HEK293 (cell line): Measurements from ENCODE around the gene TIMP2.

Experiments used
- CTCF ChIA-PET: fragments of 350-600 bp; formaldehyde crosslinking; extraction: SDS; loops from one replicate; lab custom pipeline; 2021; ENCODE audit warnings: antibody characterized with exemption; lab: Yijun Ruan, JAX
- POLR2A ChIA-PET: fragments of 300-600 bp; formaldehyde crosslinking; extraction: SDS; loops from one replicate; lab custom pipeline; 2020; ENCODE audit warnings: antibody characterized with exemption, inconsistent platforms; lab: Yijun Ruan, JAX
- H3K27ac ChIP-seq: fragments of 200-500 bp; sonication (Bioruptor generic); 2 replicates; pipeline ENCODE4 v1.5.1; 2014; ENCODE audit warnings: low read depth, low read length, control low read depth, inconsistent platforms; ENCODE audit errors: extremely low read depth
- H3K36me3 ChIP-seq, 2 experiments: fragments of 200-500 bp in 1 of 2; sonication (Bioruptor generic) in 1 of 2; 1 replicate in 1 of 2; 2 replicates in 1 of 2; pipeline ENCODE4 v1.5.1; 2014 to 2017; ENCODE audit warnings: inconsistent platforms in 2 of 2, low read length in 2 of 2; ENCODE audit not compliant: control insufficient read depth in 2 of 2, insufficient read depth in 1 of 2
- H3K4me1 ChIP-seq: fragments of 200-500 bp; sonication (Bioruptor generic); 2 replicates; pipeline ENCODE4 v1.5.1; 2014; ENCODE audit warnings: mild to moderate bottlenecking, low read length, inconsistent platforms; ENCODE audit not compliant: control insufficient read depth, insufficient read depth
- H3K4me3 ChIP-seq: 2 replicates; pipeline ENCODE4 v1.5.1; 2011; ENCODE audit warnings: low read depth, mild to moderate bottlenecking, control low read depth, low read length, moderate library complexity
- H3K9me3 ChIP-seq: fragments of 200-500 bp; sonication (Bioruptor generic); 2 replicates; pipeline ENCODE4 v1.5.1; 2014; ENCODE audit warnings: low read depth, low read length, inconsistent platforms; ENCODE audit not compliant: control insufficient read depth, insufficient read depth
- BCL11A ChIP-seq: fragments of 450-650 bp; formaldehyde crosslinking; IDR thresholded peaks from 2 replicates; pipeline ENCODE4 v1.5.1; 2016; ENCODE audit warnings: low read depth, missing biosample characterization, missing genetic modification characterization
- EGR2 ChIP-seq: fragments of 450-650 bp; formaldehyde crosslinking; IDR thresholded peaks from 2 replicates; pipeline ENCODE4 v1.5.1; 2016; ENCODE audit warnings: low read depth, missing biosample characterization, missing genetic modification characterization
- GLI2 ChIP-seq: fragments of 450-650 bp; formaldehyde crosslinking; IDR thresholded peaks from 2 replicates; pipeline ENCODE4; 2017; ENCODE audit warnings: missing biosample characterization, missing genetic modification characterization, low read depth, borderline replicate concordance
- HOXA7 ChIP-seq: sonication (generic); formaldehyde crosslinking; IDR thresholded peaks from 2 replicates; pipeline ENCODE4 v1.8.1; 2022; ENCODE audit warnings: missing genetic modification reagents, borderline replicate concordance
- IKZF3 ChIP-seq: fragments of 450-650 bp; IDR thresholded peaks from 2 replicates; pipeline ENCODE4 v1.5.0; 2018; ENCODE audit warnings: missing biosample characterization, mild to moderate bottlenecking, missing genetic modification characterization, moderate library complexity
- YY1 ChIP-seq: fragments of 450-650 bp; formaldehyde crosslinking; IDR thresholded peaks from 2 replicates; pipeline ENCODE4 v1.5.1; 2018; ENCODE audit warnings: missing biosample characterization, missing genetic modification characterization
- ZBTB17 ChIP-seq: fragments of 450-650 bp; formaldehyde crosslinking; IDR thresholded peaks from 2 replicates; pipeline ENCODE4 v1.5.1; 2016; ENCODE audit warnings: missing biosample characterization, missing genetic modification characterization
- ZBTB20 ChIP-seq: fragments of 450-650 bp; formaldehyde crosslinking; IDR thresholded peaks from 2 replicates; pipeline ENCODE4 v1.5.1; 2016; ENCODE audit warnings: missing biosample characterization, missing genetic modification characterization
- ZNF112 ChIP-seq: fragments of 450-650 bp; formaldehyde crosslinking; IDR thresholded peaks from 2 replicates; pipeline ENCODE4 v1.5.0; 2017; ENCODE audit warnings: missing biosample characterization, missing genetic modification characterization
- ZNF133 ChIP-seq: fragments of 450-650 bp; formaldehyde crosslinking; IDR thresholded peaks from 2 replicates; pipeline ENCODE4 v1.5.1; 2016; ENCODE audit warnings: missing biosample characterization, missing genetic modification characterization
- ZNF140 ChIP-seq: fragments of 450-650 bp; formaldehyde crosslinking; IDR thresholded peaks from 2 replicates; pipeline ENCODE4 v1.5.1; 2016; ENCODE audit warnings: missing biosample characterization, missing genetic modification characterization
- ZNF148 ChIP-seq: fragments of 450-650 bp; formaldehyde crosslinking; IDR thresholded peaks from 2 replicates; pipeline ENCODE4 v1.5.0; 2017; ENCODE audit warnings: missing biosample characterization, missing genetic modification characterization, borderline replicate concordance
- ZNF169 ChIP-seq: fragments of 450-650 bp; formaldehyde crosslinking; IDR thresholded peaks from 2 replicates; pipeline ENCODE4 v1.5.1; 2016; ENCODE audit warnings: missing biosample characterization, missing genetic modification characterization
- ZNF221 ChIP-seq: fragments of 450-650 bp; formaldehyde crosslinking; IDR thresholded peaks from 2 replicates; pipeline ENCODE4 v1.5.1; 2017; ENCODE audit warnings: missing biosample characterization, missing genetic modification characterization, borderline replicate concordance
- ZNF274 ChIP-seq, 2 experiments: fragments of 200-500 bp in 1 of 2; fragments of 450-650 bp in 1 of 2; sonication (Bioruptor generic) in 1 of 2; formaldehyde crosslinking in 1 of 2; IDR thresholded peaks; 2 replicates each; pipeline versions ENCODE4 v1.5.1 to v1.6.1; 2014 to 2016; ENCODE audit warnings: borderline replicate concordance in 1 of 2, inconsistent platforms in 1 of 2, low read length in 1 of 2, missing biosample characterization in 1 of 2, missing genetic modification characterization in 1 of 2
- ZNF292 ChIP-seq: fragments of 450-650 bp; formaldehyde crosslinking; IDR thresholded peaks from 2 replicates; pipeline ENCODE4 v1.5.1; 2016; ENCODE audit warnings: low read depth, missing biosample characterization, missing genetic modification characterization, borderline replicate concordance
- ZNF362 ChIP-seq: fragments of 450-650 bp; formaldehyde crosslinking; IDR thresholded peaks from 2 replicates; pipeline ENCODE4 v1.5.1; 2016; ENCODE audit warnings: missing biosample characterization, missing genetic modification characterization
- ZNF37A ChIP-seq: fragments of 450-650 bp; IDR thresholded peaks from 2 replicates; pipeline ENCODE4 v1.5.1; 2018; ENCODE audit warnings: missing biosample characterization, missing genetic modification characterization
- ZNF416 ChIP-seq: fragments of 450-650 bp; formaldehyde crosslinking; IDR thresholded peaks from 2 replicates; pipeline ENCODE4 v1.5.1; 2016; ENCODE audit warnings: missing biosample characterization, missing genetic modification characterization
- ZNF48 ChIP-seq: fragments of 450-650 bp; formaldehyde crosslinking; IDR thresholded peaks from 2 replicates; pipeline ENCODE4 v1.5.1; 2016; ENCODE audit warnings: missing biosample characterization, missing genetic modification characterization
- ZNF510 ChIP-seq: fragments of 450-650 bp; formaldehyde crosslinking; IDR thresholded peaks from 2 replicates; pipeline ENCODE4 v1.5.1; 2018; ENCODE audit warnings: mild to moderate bottlenecking, missing genetic modification characterization, missing biosample characterization; ENCODE audit not compliant: insufficient replicate concordance
- ZNF692 ChIP-seq: fragments of 450-650 bp; formaldehyde crosslinking; IDR thresholded peaks from 2 replicates; pipeline ENCODE4 v1.5.1; 2016; ENCODE audit warnings: missing biosample characterization, missing genetic modification characterization
- ZNF776 ChIP-seq: fragments of 450-650 bp; formaldehyde crosslinking; IDR thresholded peaks from 2 replicates; pipeline ENCODE4 v1.5.0; 2017; ENCODE audit warnings: missing biosample characterization, missing genetic modification characterization, borderline replicate concordance
- ZNF792 ChIP-seq: fragments of 450-650 bp; formaldehyde crosslinking; IDR thresholded peaks from 2 replicates; pipeline ENCODE4 v1.5.1; 2016; ENCODE audit warnings: missing biosample characterization, missing genetic modification characterization
- TF ChIP-seq, protein P1 (sequence below): fragments of 450-650 bp; formaldehyde crosslinking; IDR thresholded peaks from 2 replicates; pipeline ENCODE4; 2016; ENCODE audit warnings: missing biosample characterization, missing genetic modification characterization

The TIMP2 gene

GRCh38 chr17:78884876-78885667 lies 40.1 kb downstream of the TIMP2 start:
- H3K36me3 ChIP-seq: no peaks in the 10 kb centered on the region
- ChIA-PET POLR2A (interaction anchor here (0.6 to 0.8 kb wide), 2 partner anchors 10 to 34 kb away, joined by 3 to 4 read pairs; no protein-coding TSS in a partner anchor), CTCF (interaction anchor here (1.7 kb wide), 1 partner anchor 19 kb away, joined by 7 read pairs; no protein-coding TSS in a partner anchor)
- TF ChIP-seq HOXA7 (CRISPR knock-in tag) (no peak), ZNF292 (tag by site-specific recombination) (no peak), ZNF48 (no peak), ZNF362 (no peak), ZNF140 (tag by site-specific recombination) (no peak), ZNF416 (tag by site-specific recombination) (no peak), ZNF148 (tag by site-specific recombination) (no peak), ZNF112 (tag by site-specific recombination) (no peak)
- TF ChIP-seq, all 188 proteins: peak for 0
- no peak overlapping the region for H3K4me3 ChIP-seq
- no peak overlapping the region for H3K27ac ChIP-seq
- no peaks in the 10 kb centered on the region for H3K4me1 ChIP-seq
- H3K9me3 ChIP-seq: no peaks in the 10 kb centered on the region

- POLR2A ChIA-PET: interaction anchor here (1.0 kb wide), 2 partner anchors 11 to 87 kb away, joined by 3 read pairs; no protein-coding TSS in a partner anchor
These were observed 40.9 kb downstream of the TIMP2 start for GRCh38 chr17:78884148-78884825.

More at GRCh38 chr17:78884148-78884825, 40.9 kb downstream of the TIMP2 start:
- Histone ChIP-seq H3K9me3 (no peaks in the 10 kb centered on the region), H3K27ac (no peak overlapping the region), H3K4me1 (0 out of 2 replicates have a peak, but pooled peaks cover 2% of the 10 kb centered on the region), H3K4me3 (no peak overlapping the region), H3K36me3 (no peaks in the 10 kb centered on the region)
- CTCF ChIA-PET: interaction anchor here (0.6 to 1.7 kb wide), 2 partner anchors 19 to 69 kb away, joined by 4 to 7 read pairs; no protein-coding TSS in a partner anchor
- TF ChIP-seq BCL11A: no peak
- TF ChIP-seq GLI2 (tag by site-specific recombination): no peak
- no peak for TF ChIP-seq IKZF3 (tag by site-specific recombination)
- TF ChIP-seq ZBTB20 (tag by site-specific recombination): no peak
- no peak for TF ChIP-seq ZNF792
- TF ChIP-seq ZBTB17: no peak
- no peak for TF ChIP-seq ZNF221
- TF ChIP-seq ZNF133 (tag by site-specific recombination): no peak
- TF ChIP-seq ZNF776 (tag by site-specific recombination): no peak
- TF ChIP-seq ZNF510 (tag by site-specific recombination): no peak
- no peak for TF ChIP-seq EGR2 (tag by site-specific recombination)
- no peak for TF ChIP-seq ZNF37A (tag by site-specific recombination)
- no peak for TF ChIP-seq YY1 (tag by site-specific recombination)
- TF ChIP-seq, protein P1, sequence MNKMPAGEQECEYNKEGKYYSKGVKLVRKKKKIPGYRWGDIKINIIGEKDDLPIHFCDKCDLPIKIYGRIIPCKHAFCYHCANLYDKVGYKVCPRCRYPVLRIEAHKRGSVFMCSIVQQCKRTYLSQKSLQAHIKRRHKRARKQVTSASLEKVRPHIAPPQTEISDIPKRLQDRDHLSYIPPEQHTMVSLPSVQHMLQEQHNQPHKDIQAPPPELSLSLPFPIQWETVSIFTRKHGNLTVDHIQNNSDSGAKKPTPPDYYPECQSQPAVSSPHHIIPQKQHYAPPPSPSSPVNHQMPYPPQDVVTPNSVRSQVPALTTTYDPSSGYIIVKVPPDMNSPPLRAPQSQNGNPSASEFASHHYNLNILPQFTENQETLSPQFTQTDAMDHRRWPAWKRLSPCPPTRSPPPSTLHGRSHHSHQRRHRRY (tag by site-specific recombination): no peak
- no peak for TF ChIP-seq ZNF692 (tag by site-specific recombination)
- no peak for TF ChIP-seq ZNF274 (IDR thresholded peaks at IDR 0.05; ENCODE audit: low read length)
- TF ChIP-seq ZNF274 (tag by site-specific recombination; IDR thresholded peaks at IDR 0.05; ENCODE audit: borderline replicate concordance): no peak
- TF ChIP-seq ZNF169 (tag by site-specific recombination): no peak
